A673 (cell line): ENCODE results near the gene SEC63. TPM values are rescaled to one million over a fixed set of nuclear protein-coding genes. Genes with fewer than 3 reads are reported as not detected.

Source experiments
- BruUV-seq: library from RNA; stranded (reverse); fragments of 400-500 nt; replicated peaks from 2 replicates; lab custom pipeline; 2021; lab: Mats Ljungman, UMichigan
- CTCF ChIA-PET: fragments of 300-600 bp; sonication (Branson Sonifier 250); formaldehyde crosslinking; loops from one replicate; lab custom pipeline; 2022; ENCODE audit warnings: antibody characterized with exemption; lab: Charles Lee
- POLR2A ChIA-PET: fragments of 300-600 bp; sonication (Branson Sonifier 250); formaldehyde crosslinking; loops from one replicate; lab custom pipeline; 2022; ENCODE audit warnings: antibody characterized with exemption; ENCODE audit not compliant: low non-redundant PET; lab: Charles Lee
- DNase-seq: peaks from one replicate; pipeline ENCODE4 v3.0.0-alpha.2; 2015; ENCODE audit warnings: low spot score
- H3K27ac ChIP-seq: fragments of 200-600 bp; sonication (generic); 2 replicates; pipeline ENCODE4 v1.5.1; 2016; ENCODE audit warnings: mixed run types, low read depth, mild to moderate bottlenecking, mixed read lengths, antibody characterized with exemption, low read length; ENCODE audit not compliant: poor library complexity, severe bottlenecking
- H3K27me3 ChIP-seq: fragments of 200-600 bp; sonication (generic); replicated peaks from 2 replicates; pipeline ENCODE4 v1.6.1; 2017; ENCODE audit warnings: mixed run types, low read depth, mild to moderate bottlenecking, mixed read lengths, antibody characterized with exemption, low read length; ENCODE audit not compliant: insufficient read depth, poor library complexity
- H3K36me3 ChIP-seq: fragments of 200-600 bp; sonication (generic); 2 replicates; pipeline ENCODE4 v1.6.1; 2016; ENCODE audit warnings: mixed run types, mild to moderate bottlenecking, mixed read lengths, antibody characterized with exemption, low read length; ENCODE audit not compliant: insufficient read depth, poor library complexity, severe bottlenecking
- H3K4me1 ChIP-seq: fragments of 200-600 bp; sonication (generic); 2 replicates; pipeline ENCODE4 v1.6.1; 2017; ENCODE audit warnings: mixed run types, mild to moderate bottlenecking, mixed read lengths, antibody characterized with exemption, low read length; ENCODE audit not compliant: insufficient read depth, poor library complexity, severe bottlenecking
- H3K4me3 ChIP-seq: fragments of 200-600 bp; sonication (generic); 2 replicates; pipeline ENCODE4 v1.5.1; 2016; ENCODE audit warnings: low read depth, mixed run types, mild to moderate bottlenecking, mixed read lengths, low read length; ENCODE audit not compliant: poor library complexity, severe bottlenecking
- H3K9me3 ChIP-seq: fragments of 200-600 bp; sonication (generic); 2 replicates; pipeline ENCODE4 v1.6.1; 2016; ENCODE audit warnings: mixed run types, low read depth, mild to moderate bottlenecking, mixed read lengths, antibody characterized with exemption, low read length; ENCODE audit not compliant: poor library complexity, severe bottlenecking
- CTCF ChIP-seq: fragments of 300-800, 200-600 bp; sonication (generic); conservative IDR thresholded peaks from 2 replicates; pipeline ENCODE4 v1.5.1; 2017; ENCODE audit warnings: low read depth, mild to moderate bottlenecking, antibody characterized with exemption, low read length, moderate library complexity, mixed read lengths
- EZH2 ChIP-seq: fragments of 200-600 bp; sonication (generic); IDR thresholded peaks from 2 replicates; pipeline ENCODE4 v1.6.1; 2017; ENCODE audit warnings: borderline replicate concordance, low read depth, mild to moderate bottlenecking, mixed read lengths, antibody characterized with exemption, low read length; ENCODE audit not compliant: poor library complexity, severe bottlenecking
- intact Hi-C: fragments of 100-400 bp; cut with micrococcal nuclease; formaldehyde crosslinking; loops from one replicate; pipeline ENCODE4 v1.10.0; 2022; ENCODE audit not compliant: unreplicated experiment
- total RNA-seq: library from RNA; stranded (reverse); gene quantifications from 2 replicates; pipeline ENCODE4 v1.2.3, GENCODE V29; 2021

Gene SEC63
- total RNA-seq, 1 experiment from 2014 or later = 159 TPM

- CTCF ChIA-PET = no interaction called here
Observed at GRCh38 chr6:107973594-107973993, 15.6 kb upstream of the SEC63 start.

GRCh38 chr6:107972413-107973096 is 14.5 kb upstream of the SEC63 start:
- H3K27me3 ChIP-seq = peaks cover 12% of the 10 kb centered on the region
- no peaks in the 10 kb centered on the region for H3K4me1 ChIP-seq
- TF ChIP-seq CTCF = no peak
- no peak for TF ChIP-seq EZH2
- ChIA-PET POLR2A (no interaction called here), CTCF (no interaction called here)
- H3K9me3 ChIP-seq = no peaks in the 10 kb centered on the region
- intact Hi-C loops = no loop called here
- no peak for DNase-seq
- H3K27ac ChIP-seq = no peak overlapping the region
- no peak overlapping the region for H3K4me3 ChIP-seq
- H3K36me3 ChIP-seq = no peaks in the 10 kb centered on the region
- BruUV-seq = no TSS peak

More at GRCh38 chr6:107973594-107973993, 15.6 kb upstream of the SEC63 start:
- intact Hi-C loops = no loop called here
- H3K27me3 ChIP-seq = peaks cover 12% of the 10 kb centered on the region
- no peak for DNase-seq
- no peaks in the 10 kb centered on the region for H3K36me3 ChIP-seq
- BruUV-seq = no TSS peak
- no peaks in the 10 kb centered on the region for H3K9me3 ChIP-seq
- POLR2A ChIA-PET = no interaction called here
- no peak for TF ChIP-seq EZH2
- no peak for TF ChIP-seq CTCF
- no peaks in the 10 kb centered on the region for H3K4me1 ChIP-seq
- H3K4me3 ChIP-seq = no peak overlapping the region
- no peak overlapping the region for H3K27ac ChIP-seq

DNA sequence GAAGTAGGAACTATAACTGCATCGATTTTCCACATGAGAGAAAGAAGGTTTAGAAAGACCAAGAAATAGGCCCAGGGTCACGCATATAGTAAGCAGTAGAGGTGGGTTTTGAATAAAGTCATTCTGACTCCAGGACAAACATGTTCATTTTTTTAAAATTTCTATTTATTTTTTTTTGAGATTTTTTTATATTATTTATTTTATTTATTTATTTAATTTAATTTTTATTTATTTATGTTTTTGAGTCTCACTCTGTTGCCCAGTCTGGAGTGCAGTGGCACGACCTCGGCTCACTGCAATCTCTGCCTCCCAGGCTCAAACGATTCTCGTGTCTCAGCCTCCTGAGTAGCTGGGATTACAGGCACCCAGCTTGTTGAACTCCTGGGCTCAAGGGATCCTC is 13.2 kb upstream of the SEC63 start:
- BruUV-seq = no TSS peak
- H3K4me3 ChIP-seq = no peak overlapping the region
- no peaks in the 10 kb centered on the region for H3K36me3 ChIP-seq
- ChIA-PET CTCF (no interaction called here), POLR2A (no interaction called here)
- no peak overlapping the region for H3K27ac ChIP-seq
- peaks cover 12% of the 10 kb centered on the region for H3K27me3 ChIP-seq
- H3K4me1 ChIP-seq = no peaks in the 10 kb centered on the region
- DNase-seq = no peak
- no peak for TF ChIP-seq EZH2
- no peak for TF ChIP-seq CTCF
- intact Hi-C loops = no loop called here
- no peaks in the 10 kb centered on the region for H3K9me3 ChIP-seq
